ENCODE results near the gene MMP7.

Gene MMP7

GRCh38 chr11:102497061-102497460 is 33.5 kb downstream of the MMP7 start:
- Histone ChIP-seq H3K9me3 (ENCODE audit: insufficient read depth, low read depth, low read length) (no peaks in the 10 kb centered on the region), H3K4ac (ENCODE audit: low read depth, low read length) (no peak overlapping the region), H2AK5ac (ENCODE audit: low read length) (no peak overlapping the region), H4K8ac (ENCODE audit: low read depth, low read length) (no peak overlapping the region), H2BK12ac (ENCODE audit: low read length) (no peak overlapping the region), H3K79me1 (ENCODE audit: low read length) (no peaks in the 10 kb centered on the region), H3K27ac (ENCODE audit: low read depth, low read length) (no peak overlapping the region), H3K4me1 (ENCODE audit: control insufficient read depth in 1 of 2, insufficient read depth in 2 of 2, low read length in 2 of 2) (no peaks in the 10 kb centered on the region), H2BK120ac (ENCODE audit: insufficient read depth, low read length, poor library complexity) (no peak overlapping the region), H3K79me2 (ENCODE audit: control insufficient read depth, insufficient read depth, low read length, poor library complexity) (no peaks in the 10 kb centered on the region), H3K14ac (ENCODE audit: low read length) (no peak overlapping the region), H2BK5ac (ENCODE audit: low read depth, low read length, poor library complexity) (no peak overlapping the region), H3K9ac (ENCODE audit: low read length) (no peak overlapping the region), H3K18ac (ENCODE audit: low read length) (no peak overlapping the region), H3K23ac (ENCODE audit: low read length) (no peak overlapping the region), H3K4me3 (ENCODE audit: low read depth, low read length) (no peak overlapping the region), H2AFZ (ENCODE audit: insufficient read depth, low read length, poor library complexity) (no peak overlapping the region), H3K27me3 (ENCODE audit: insufficient read depth, low read length) (no peaks in the 10 kb centered on the region), H3K4me2 (ENCODE audit: low read length) (no peak overlapping the region), H4K12ac (ENCODE audit: low read depth, low read length) (no peak overlapping the region), H4K91ac (ENCODE audit: low read depth, low read length) (no peak overlapping the region), H3K36me3 (ENCODE audit: control insufficient read depth in 1 of 2, insufficient read depth in 2 of 2, low read length in 2 of 2) (no peaks in the 10 kb centered on the region)
- no CpG with 5 or more reads among the region's 4 CpGs for WGBS (ENCODE audit: extremely low coverage, insufficient coverage, insufficient read length)
- peak in 1 of 2 donors; percentile 23 for DNase-seq

- H3K9ac ChIP-seq (ENCODE audit: low read length), result no peak overlapping the region
- no peaks in the 10 kb centered on the region for H3K9me3 ChIP-seq (ENCODE audit: insufficient read depth, low read depth, low read length)
- no peak overlapping the region for H4K12ac ChIP-seq (ENCODE audit: low read depth, low read length)
- H3K14ac ChIP-seq (ENCODE audit: low read length), result no peak overlapping the region
- no peak overlapping the region for H2BK120ac ChIP-seq (ENCODE audit: insufficient read depth, low read length, poor library complexity)
- H3K4me1 ChIP-seq (ENCODE audit: control insufficient read depth in 1 of 2, insufficient read depth in 2 of 2, low read length in 2 of 2), result no peaks in the 10 kb centered on the region
- WGBS (ENCODE audit: extremely low coverage, insufficient coverage, insufficient read length), result no CpG with 5 or more reads among the region's 12 CpGs
- no peaks in the 10 kb centered on the region for H3K79me2 ChIP-seq (ENCODE audit: control insufficient read depth, insufficient read depth, low read length, poor library complexity)
- H3K4me2 ChIP-seq (ENCODE audit: low read length), result no peak overlapping the region
- no peak overlapping the region for H2BK5ac ChIP-seq (ENCODE audit: low read depth, low read length, poor library complexity)
- no peaks in the 10 kb centered on the region for H3K27me3 ChIP-seq (ENCODE audit: insufficient read depth, low read length)
- no peaks in the 10 kb centered on the region for H3K36me3 ChIP-seq (ENCODE audit: control insufficient read depth in 1 of 2, insufficient read depth in 2 of 2, low read length in 2 of 2)
- H3K4ac ChIP-seq (ENCODE audit: low read depth, low read length), result no peak overlapping the region
- peak; percentile 64 to 93 for DNase-seq
- H2BK12ac ChIP-seq (ENCODE audit: low read length), result no peak overlapping the region
- H3K79me1 ChIP-seq (ENCODE audit: low read length), result no peaks in the 10 kb centered on the region
- no peak overlapping the region for H4K8ac ChIP-seq (ENCODE audit: low read depth, low read length)
- no peak overlapping the region for H3K27ac ChIP-seq (ENCODE audit: low read depth, low read length)
- H3K23ac ChIP-seq (ENCODE audit: low read length), result no peak overlapping the region
- H4K91ac ChIP-seq (ENCODE audit: low read depth, low read length), result no peak overlapping the region
- H3K4me3 ChIP-seq (ENCODE audit: low read depth, low read length), result no peak overlapping the region
- H2AK5ac ChIP-seq (ENCODE audit: low read length), result no peak overlapping the region
- H2AFZ ChIP-seq (ENCODE audit: insufficient read depth, low read length, poor library complexity), result no peak overlapping the region
- no peak overlapping the region for H3K18ac ChIP-seq (ENCODE audit: low read length)
Measured at GRCh38 chr11:102495161-102496042, 35.1 kb downstream of the MMP7 start.

GRCh38 chr11:102494216-102494615 is 36.3 kb downstream of the MMP7 start:
- Histone ChIP-seq H4K91ac (ENCODE audit: low read depth, low read length) (no peak overlapping the region), H3K36me3 (ENCODE audit: control insufficient read depth in 1 of 2, insufficient read depth in 2 of 2, low read length in 2 of 2) (no peaks in the 10 kb centered on the region), H3K4me2 (ENCODE audit: low read length) (no peak overlapping the region), H4K12ac (ENCODE audit: low read depth, low read length) (no peak overlapping the region), H2BK120ac (ENCODE audit: insufficient read depth, low read length, poor library complexity) (no peak overlapping the region), H3K27me3 (ENCODE audit: insufficient read depth, low read length) (no peaks in the 10 kb centered on the region), H3K14ac (ENCODE audit: low read length) (no peak overlapping the region), H2AK5ac (ENCODE audit: low read length) (no peak overlapping the region), H3K9ac (ENCODE audit: low read length) (no peak overlapping the region), H2BK5ac (ENCODE audit: low read depth, low read length, poor library complexity) (no peak overlapping the region), H3K9me3 (ENCODE audit: insufficient read depth, low read depth, low read length) (no peaks in the 10 kb centered on the region), H3K4me3 (ENCODE audit: low read depth, low read length) (no peak overlapping the region), H3K79me2 (ENCODE audit: control insufficient read depth, insufficient read depth, low read length, poor library complexity) (no peaks in the 10 kb centered on the region), H2AFZ (ENCODE audit: insufficient read depth, low read length, poor library complexity) (no peak overlapping the region), H3K23ac (ENCODE audit: low read length) (no peak overlapping the region), H3K79me1 (ENCODE audit: low read length) (no peaks in the 10 kb centered on the region), H3K27ac (ENCODE audit: low read depth, low read length) (no peak overlapping the region), H4K8ac (ENCODE audit: low read depth, low read length) (no peak overlapping the region), H2BK12ac (ENCODE audit: low read length) (no peak overlapping the region), H3K4ac (ENCODE audit: low read depth, low read length) (no peak overlapping the region), H3K4me1 (ENCODE audit: control insufficient read depth in 1 of 2, insufficient read depth in 2 of 2, low read length in 2 of 2) (no peaks in the 10 kb centered on the region), H3K18ac (ENCODE audit: low read length) (no peak overlapping the region)
- DNase-seq, result peak in 1 of 2 donors; percentile 36
- WGBS (ENCODE audit: extremely low coverage, insufficient coverage, insufficient read length), result no CpG with 5 or more reads among the region's 6 CpGs

- no peak overlapping the region for H4K91ac ChIP-seq (ENCODE audit: low read depth, low read length)
- no peak overlapping the region for H2AK5ac ChIP-seq (ENCODE audit: low read length)
- no peak overlapping the region for H2BK5ac ChIP-seq (ENCODE audit: low read depth, low read length, poor library complexity)
- H3K36me3 ChIP-seq (ENCODE audit: control insufficient read depth in 1 of 2, insufficient read depth in 2 of 2, low read length in 2 of 2), result no peaks in the 10 kb centered on the region
- no CpG with 5 or more reads among the region's 5 CpGs for WGBS (ENCODE audit: extremely low coverage, insufficient coverage, insufficient read length)
- no peak overlapping the region for H3K18ac ChIP-seq (ENCODE audit: low read length)
- no peak overlapping the region for H2AFZ ChIP-seq (ENCODE audit: insufficient read depth, low read length, poor library complexity)
- no peak overlapping the region for H3K27ac ChIP-seq (ENCODE audit: low read depth, low read length)
- H3K4me3 ChIP-seq (ENCODE audit: low read depth, low read length), result no peak overlapping the region
- DNase-seq, result no peak
- no peaks in the 10 kb centered on the region for H3K9me3 ChIP-seq (ENCODE audit: insufficient read depth, low read depth, low read length)
- H3K4me1 ChIP-seq (ENCODE audit: control insufficient read depth in 1 of 2, insufficient read depth in 2 of 2, low read length in 2 of 2), result no peaks in the 10 kb centered on the region
- no peak overlapping the region for H2BK12ac ChIP-seq (ENCODE audit: low read length)
- H3K23ac ChIP-seq (ENCODE audit: low read length), result no peak overlapping the region
- H3K9ac ChIP-seq (ENCODE audit: low read length), result no peak overlapping the region
- no peak overlapping the region for H4K8ac ChIP-seq (ENCODE audit: low read depth, low read length)
- H3K79me1 ChIP-seq (ENCODE audit: low read length), result no peaks in the 10 kb centered on the region
- no peak overlapping the region for H3K4me2 ChIP-seq (ENCODE audit: low read length)
- no peaks in the 10 kb centered on the region for H3K79me2 ChIP-seq (ENCODE audit: control insufficient read depth, insufficient read depth, low read length, poor library complexity)
- no peak overlapping the region for H4K12ac ChIP-seq (ENCODE audit: low read depth, low read length)
- no peaks in the 10 kb centered on the region for H3K27me3 ChIP-seq (ENCODE audit: insufficient read depth, low read length)
- H3K4ac ChIP-seq (ENCODE audit: low read depth, low read length), result no peak overlapping the region
- no peak overlapping the region for H2BK120ac ChIP-seq (ENCODE audit: insufficient read depth, low read length, poor library complexity)
- no peak overlapping the region for H3K14ac ChIP-seq (ENCODE audit: low read length)
Measured at GRCh38 chr11:102493524-102493923, 37.0 kb downstream of the MMP7 start.
